T-helper 17 cell (primary cell): ENCODE data around the gene DIO3. TPM values are rescaled to one million over a fixed set of nuclear protein-coding genes. Genes with fewer than 3 reads are reported as not detected.

Experiments used
- ATAC-seq: fragments of 150-1000 bp; cut with Tn5 transposase; 2 replicates; pipeline ENCODE4 v1.10.0; 2021; ENCODE audit warnings: mild to moderate bottlenecking, moderate library complexity
- DNase-seq, 3 donors: peaks; one replicate each; pipeline versions ENCODE4 v3.0.0 to v3.0.0-alpha.2; 2020 to 2021
- H3K9me3 ChIP-seq: one replicate; pipeline ENCODE4 v1.7.0; 2013; ENCODE audit warnings: low read length, mild to moderate bottlenecking; ENCODE audit not compliant: control insufficient read depth, poor library complexity, severe bottlenecking
- H3K27ac Mint-ChIP-seq: one replicate; pipeline ENCODE4 v1.8.0; 2022; ENCODE audit warnings: mild to moderate bottlenecking, moderate library complexity, mixed read lengths
- H3K27me3 Mint-ChIP-seq: one replicate; pipeline ENCODE4 v1.8.0; 2022; ENCODE audit warnings: mixed read lengths
- H3K36me3 Mint-ChIP-seq: one replicate; pipeline ENCODE4 v1.8.0; 2022; ENCODE audit warnings: low read depth, mixed read lengths
- H3K4me1 Mint-ChIP-seq: one replicate; pipeline ENCODE4 v1.8.0; 2022; ENCODE audit warnings: mild to moderate bottlenecking, mixed read lengths
- H3K4me3 Mint-ChIP-seq: one replicate; pipeline ENCODE4 v1.8.0; 2022; ENCODE audit warnings: mild to moderate bottlenecking, moderate library complexity, mixed read lengths
- total RNA-seq, 4 donors: library from RNA in 2 of 4; stranded (reverse) in 2 of 4; gene quantifications; one replicate each; pipeline ENCODE4 v1.2.3 and lab custom pipeline; 2022 to 2026

The DIO3 gene
- total RNA-seq, 2 donors from 2014 or later = not detected

- H3K27ac Mint-ChIP-seq = no peak overlapping the region
- H3K4me3 Mint-ChIP-seq = no peak overlapping the region
- H3K27me3 Mint-ChIP-seq = peaks cover 63% of the 10 kb centered on the region
- no peaks in the 10 kb centered on the region for H3K9me3 ChIP-seq
- H3K36me3 Mint-ChIP-seq = peaks cover 2% of the 10 kb centered on the region
- peaks cover 5% of the 10 kb centered on the region for H3K4me1 Mint-ChIP-seq
- no peak for DNase-seq
- ATAC-seq = no peak
Observed at GRCh38 chr14:101557811-101558738, 3.2 kb upstream of the DIO3 start.

GRCh38 chr14:101558739-101559240 lies 2.5 kb upstream of the DIO3 start:
- H3K36me3 Mint-ChIP-seq = peaks cover 2% of the 10 kb centered on the region
- peaks cover 9% of the 10 kb centered on the region for H3K4me1 Mint-ChIP-seq
- ATAC-seq (no peak), DNase-seq (no peak)
- H3K4me3 Mint-ChIP-seq = no peak overlapping the region
- H3K9me3 ChIP-seq = no peaks in the 10 kb centered on the region
- peaks cover 61% of the 10 kb centered on the region for H3K27me3 Mint-ChIP-seq
- no peak overlapping the region for H3K27ac Mint-ChIP-seq

GRCh38 chr14:101559250-101559623 lies 2.1 kb upstream of the DIO3 start:
- Mint-ChIP-seq H3K36me3 (peaks cover 2% of the 10 kb centered on the region), H3K4me3 (no peak overlapping the region), H3K27ac (no peak overlapping the region), H3K4me1 (peaks cover 9% of the 10 kb centered on the region), H3K27me3 (peaks cover 60% of the 10 kb centered on the region)
- no peak for ATAC-seq
- no peak for DNase-seq
- no peaks in the 10 kb centered on the region for H3K9me3 ChIP-seq

GRCh38 chr14:101559624-101560533 lies 1.4 kb upstream of the DIO3 start:
- Mint-ChIP-seq H3K27me3 (peaks cover 64% of the 10 kb centered on the region), H3K36me3 (peaks cover 2% of the 10 kb centered on the region), H3K4me3 (no peak overlapping the region), H3K27ac (no peak overlapping the region), H3K4me1 (peaks cover 9% of the 10 kb centered on the region)
- no peaks in the 10 kb centered on the region for H3K9me3 ChIP-seq
- ATAC-seq (no peak), DNase-seq (no peak)

- H3K27ac Mint-ChIP-seq = no peak overlapping the region
- H3K36me3 Mint-ChIP-seq = peaks cover 7% of the 10 kb centered on the region
- no peaks in the 10 kb centered on the region for H3K9me3 ChIP-seq
- no peak for DNase-seq
- no peak overlapping the region for H3K4me3 Mint-ChIP-seq
- H3K4me1 Mint-ChIP-seq = peaks cover 13% of the 10 kb centered on the region
- peaks cover 66% of the 10 kb centered on the region for H3K27me3 Mint-ChIP-seq
- ATAC-seq = no peak
Observed at GRCh38 chr14:101560534-101561113, 671 bp upstream of the DIO3 start.

GRCh38 chr14:101561897-101562490 lies 699 bp downstream of the DIO3 start:
- H3K4me3 Mint-ChIP-seq = no peak overlapping the region
- ATAC-seq (no peak), DNase-seq (no peak)
- peaks cover 14% of the 10 kb centered on the region for H3K36me3 Mint-ChIP-seq
- H3K4me1 Mint-ChIP-seq = peaks cover 15% of the 10 kb centered on the region
- peaks cover 68% of the 10 kb centered on the region for H3K27me3 Mint-ChIP-seq
- no peaks in the 10 kb centered on the region for H3K9me3 ChIP-seq
- H3K27ac Mint-ChIP-seq = no peak overlapping the region

- H3K9me3 ChIP-seq = no peaks in the 10 kb centered on the region
- DNase-seq (no peak), ATAC-seq (no peak)
- peaks cover 14% of the 10 kb centered on the region for H3K36me3 Mint-ChIP-seq
- no peak overlapping the region for H3K4me3 Mint-ChIP-seq
- H3K27me3 Mint-ChIP-seq = peaks cover 72% of the 10 kb centered on the region
- no peak overlapping the region for H3K27ac Mint-ChIP-seq
- H3K4me1 Mint-ChIP-seq = peaks cover 15% of the 10 kb centered on the region
Observed at GRCh38 chr14:101562659-101563351, 1.5 kb downstream of the DIO3 start.

- H3K4me3 Mint-ChIP-seq = no peak overlapping the region
- peaks cover 14% of the 10 kb centered on the region for H3K36me3 Mint-ChIP-seq
- no peak overlapping the region for H3K27ac Mint-ChIP-seq
- DNase-seq (no peak), ATAC-seq (no peak)
- H3K9me3 ChIP-seq = no peaks in the 10 kb centered on the region
- H3K27me3 Mint-ChIP-seq = peaks cover 73% of the 10 kb centered on the region
- H3K4me1 Mint-ChIP-seq = peaks cover 16% of the 10 kb centered on the region
Observed at GRCh38 chr14:101563352-101563653, 2.0 kb downstream of the DIO3 start.

- peaks cover 14% of the 10 kb centered on the region for H3K36me3 Mint-ChIP-seq
- H3K4me3 Mint-ChIP-seq = no peak overlapping the region
- no peaks in the 10 kb centered on the region for H3K9me3 ChIP-seq
- no peak for ATAC-seq
- H3K27me3 Mint-ChIP-seq = peaks cover 72% of the 10 kb centered on the region
- no peak overlapping the region for H3K27ac Mint-ChIP-seq
- DNase-seq = no peak
- H3K4me1 Mint-ChIP-seq = peaks cover 15% of the 10 kb centered on the region
Observed at GRCh38 chr14:101563654-101564443, 2.6 kb downstream of the DIO3 start.

- Mint-ChIP-seq H3K4me3 (no peak overlapping the region), H3K27ac (no peak overlapping the region), H3K36me3 (peaks cover 15% of the 10 kb centered on the region), H3K27me3 (peaks cover 74% of the 10 kb centered on the region), H3K4me1 (peaks cover 15% of the 10 kb centered on the region)
- DNase-seq (no peak), ATAC-seq (no peak)
- H3K9me3 ChIP-seq = no peaks in the 10 kb centered on the region
Observed at GRCh38 chr14:101564444-101564776, 3.1 kb downstream of the DIO3 start.

GRCh38 chr14:101564819-101565698 lies 3.8 kb downstream of the DIO3 start:
- Mint-ChIP-seq H3K4me3 (peak overlapping the region; percentile 10), H3K27me3 (peaks cover 81% of the 10 kb centered on the region)

More at GRCh38 chr14:101564819-101565698, 3.8 kb downstream of the DIO3 start:
- Mint-ChIP-seq H3K36me3 (peaks cover 15% of the 10 kb centered on the region), H3K4me1 (peaks cover 15% of the 10 kb centered on the region), H3K27ac (no peak overlapping the region)
- no peak for DNase-seq
- H3K9me3 ChIP-seq = no peaks in the 10 kb centered on the region
- no peak for ATAC-seq
